Hematopoietic multipotent progenitor cell treated with erythropoietin and hydrocortisone succinate and interleukin-3 and kit ligand, for 15 days (in vitro differentiated cells): ENCODE measurements around the gene PSMB8.
"Not testable (repeated sequence)": the region's sequence is repeated elsewhere in the genome, so short reads cannot be mapped to it uniquely, and the experiment has no call there.

ENCODE experiments used
- DNase-seq: peaks from one replicate; pipeline ENCODE4 v3.0.0-alpha.2; 2015; ENCODE audit warnings: low spot score

Gene PSMB8

DNA sequence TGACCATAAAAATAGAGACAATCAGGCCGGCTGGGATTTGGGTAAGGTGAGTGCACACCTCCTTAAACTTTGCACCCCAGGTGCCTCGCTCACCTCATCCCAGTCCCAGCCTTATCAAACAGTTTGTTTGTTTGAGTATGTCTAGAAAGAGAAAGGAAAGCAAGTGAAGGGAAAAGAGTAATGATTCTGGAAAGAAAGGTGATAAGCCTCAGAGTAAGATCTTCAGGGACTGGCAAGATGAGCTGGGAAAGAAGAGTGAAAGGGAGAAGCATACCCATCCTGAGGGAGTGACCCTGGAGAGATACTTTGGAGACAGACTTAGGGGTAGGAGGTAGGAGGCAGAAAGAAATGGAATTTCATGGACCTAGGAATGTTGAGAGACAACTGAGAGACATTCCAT is 7.0 kb downstream of the PSMB8 start:
- DNase-seq: no peak

DNA sequence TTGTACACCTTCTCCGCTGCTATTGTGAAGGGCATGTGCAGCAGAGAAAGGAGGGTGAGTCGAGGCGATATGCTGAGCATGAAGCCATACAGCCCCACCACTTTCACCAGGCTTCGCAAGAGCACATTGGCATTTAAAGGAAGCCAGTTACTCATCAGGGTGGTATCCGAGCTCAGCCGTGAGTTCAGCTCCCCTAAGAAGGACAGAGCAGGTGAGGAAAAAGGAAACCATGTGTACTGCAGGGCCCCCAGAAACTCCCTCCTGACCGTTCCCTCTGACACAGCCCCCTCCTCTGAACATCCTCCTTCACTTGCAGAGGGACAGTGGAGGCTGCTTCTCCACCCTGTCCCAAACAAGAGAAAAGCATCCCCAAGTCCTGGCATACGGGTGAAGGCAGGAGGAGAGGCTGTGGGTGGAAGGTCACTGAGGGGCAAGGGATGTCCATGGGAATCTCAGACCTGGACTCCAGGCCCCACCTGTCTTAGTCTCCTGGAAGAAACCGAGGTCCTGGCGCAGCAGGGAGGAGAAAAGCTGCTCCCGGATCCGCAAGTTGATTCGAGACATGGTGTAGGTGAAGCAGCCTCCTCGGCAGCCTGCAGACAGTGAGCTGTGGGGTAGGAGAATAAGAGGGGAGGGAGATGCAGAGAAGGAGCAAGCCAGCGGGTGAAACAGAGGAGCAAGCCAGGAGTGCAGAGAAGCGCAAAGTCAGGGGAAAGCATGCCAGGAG is 8.5 kb downstream of the PSMB8 start:
- DNase-seq: no peak

DNA sequence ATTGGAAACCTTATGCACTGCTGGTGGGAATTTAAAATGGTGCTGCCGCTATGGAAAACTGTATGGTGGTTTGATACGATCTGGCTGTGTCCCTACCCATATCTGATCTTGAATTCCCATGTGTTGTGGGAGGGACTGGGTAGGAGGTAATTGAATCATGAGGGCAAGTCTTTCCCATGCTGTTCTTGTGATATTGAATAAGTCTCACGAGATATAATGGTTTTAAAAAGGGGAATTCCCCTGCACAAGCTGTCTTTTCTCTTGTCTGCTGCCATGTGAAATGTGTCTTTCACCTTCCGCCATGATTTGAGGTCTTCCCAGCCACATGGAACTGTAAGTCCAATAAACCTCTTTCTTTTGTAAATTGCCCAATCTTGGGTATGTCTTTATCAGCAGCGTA is 10.2 kb downstream of the PSMB8 start:
- DNase-seq: no peak

DNA sequence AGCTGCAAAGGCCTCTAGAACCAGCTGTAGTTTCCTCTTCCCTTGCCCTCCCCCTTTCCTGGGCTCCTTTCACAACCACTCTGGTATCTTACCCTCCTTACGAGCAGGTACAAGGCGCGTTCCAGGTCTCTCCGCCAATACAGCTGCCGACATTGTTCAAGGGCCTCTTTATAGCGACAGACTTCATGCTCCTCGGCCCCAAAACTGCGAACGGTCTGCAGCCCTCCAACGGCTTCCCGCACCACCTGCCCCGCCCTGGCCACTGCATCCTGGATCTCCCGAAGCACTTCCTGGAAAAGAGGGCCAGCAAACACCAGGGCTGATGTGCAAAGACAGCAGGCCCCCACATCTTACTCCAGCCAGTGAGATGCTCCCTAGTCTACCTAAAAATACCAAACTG is 11.3 kb downstream of the PSMB8 start:
- DNase-seq: no peak

DNA sequence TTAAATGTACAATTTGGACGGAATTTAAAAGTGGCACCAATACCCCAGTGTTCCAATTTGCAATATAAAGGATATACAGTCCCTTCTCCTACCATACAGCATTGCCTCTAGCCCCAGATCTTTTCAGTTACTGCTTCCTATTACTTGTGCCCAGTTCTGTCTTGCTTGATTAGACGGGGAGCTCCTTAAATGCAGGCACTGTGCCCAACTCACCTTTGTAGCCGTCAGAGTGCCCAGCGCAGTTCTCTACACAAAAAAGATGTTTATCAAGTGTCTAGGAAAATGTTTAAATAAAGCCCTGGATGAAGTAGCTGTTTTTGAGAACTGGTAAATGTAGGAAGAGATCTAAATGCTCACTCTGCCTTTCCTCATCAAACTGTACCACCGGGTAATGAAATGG is 12.9 kb downstream of the PSMB8 start:
- DNase-seq: no peak

DNA sequence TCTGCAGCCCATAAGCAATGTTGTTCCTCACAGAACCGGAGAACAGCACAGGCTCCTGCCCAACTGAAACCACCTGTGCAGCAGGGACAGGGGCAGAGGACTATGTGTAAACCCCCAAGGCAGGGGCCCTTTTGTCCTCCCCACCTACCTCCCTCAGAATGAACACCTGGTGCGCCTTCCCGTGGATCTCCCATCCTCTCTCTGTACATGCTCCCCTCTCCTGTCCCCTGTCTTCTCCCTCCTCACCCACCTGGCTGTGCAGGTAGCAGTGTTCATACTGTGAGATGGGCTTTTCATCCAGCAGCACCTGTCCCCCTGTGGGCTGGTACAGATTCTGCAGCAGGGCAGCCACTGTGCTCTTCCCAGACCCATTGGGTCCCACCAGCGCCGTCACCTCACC is 13.8 kb downstream of the PSMB8 start:
- no peak for DNase-seq

DNA sequence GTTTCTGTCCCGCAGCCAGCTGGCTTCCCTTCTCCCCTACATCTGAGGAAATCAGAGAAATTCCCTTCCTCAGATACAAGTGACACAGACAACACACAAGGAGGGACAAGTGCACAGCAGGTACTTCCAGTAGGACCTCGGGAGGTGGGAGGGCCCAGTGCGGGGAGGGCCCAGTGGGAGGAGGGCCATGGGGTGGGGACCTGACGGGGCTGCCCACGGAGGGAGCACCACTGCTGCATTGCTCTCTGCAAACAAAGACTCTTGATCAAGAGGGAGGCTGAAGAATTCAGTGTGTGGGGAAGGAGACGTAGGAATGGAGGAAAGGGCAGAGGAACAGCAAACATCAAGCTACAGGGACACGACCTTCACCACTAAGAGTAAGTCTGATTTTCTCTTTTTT is 14.4 kb downstream of the PSMB8 start:
- DNase-seq: no peak

DNA sequence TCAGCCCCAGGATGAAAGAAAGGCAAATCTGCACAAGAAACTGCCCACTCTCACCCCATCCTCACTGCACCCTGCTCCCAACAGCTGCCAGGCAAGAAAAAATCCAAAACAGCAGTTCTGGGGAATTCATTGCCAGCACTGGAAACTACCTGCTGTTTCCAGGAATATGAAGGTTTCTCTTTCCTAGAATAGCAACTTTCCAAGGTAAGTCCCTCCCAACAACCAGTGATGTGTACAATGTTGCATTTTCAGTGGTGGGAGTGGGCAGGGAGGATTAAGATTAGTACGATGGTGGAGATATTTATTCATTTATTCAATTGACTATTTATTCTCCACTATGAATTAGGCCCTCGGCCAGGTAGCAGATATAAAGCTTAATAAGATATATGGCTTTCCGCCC is 16.8 kb downstream of the PSMB8 start:
- no peak for DNase-seq

DNA sequence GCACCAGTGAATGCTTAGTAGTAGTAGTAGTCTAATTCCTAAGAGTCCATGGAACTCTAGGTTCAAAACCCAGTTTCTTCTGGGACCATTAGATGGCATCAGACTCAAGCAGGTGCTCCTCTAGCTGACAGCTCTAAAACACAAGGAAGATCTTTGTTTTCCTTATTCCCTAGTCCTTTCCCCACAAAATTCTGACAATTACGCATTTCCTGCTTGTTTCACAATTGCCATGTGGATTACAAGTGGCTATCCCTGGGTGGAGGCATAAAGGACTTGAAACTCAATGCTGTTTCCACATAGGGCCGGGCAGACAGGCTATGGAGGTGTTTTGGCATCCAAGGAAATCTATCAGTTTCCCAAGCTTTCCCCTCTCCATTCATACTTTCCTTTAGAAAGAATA is 17.9 kb downstream of the PSMB8 start:
- peak; percentile 24 for DNase-seq

DNA sequence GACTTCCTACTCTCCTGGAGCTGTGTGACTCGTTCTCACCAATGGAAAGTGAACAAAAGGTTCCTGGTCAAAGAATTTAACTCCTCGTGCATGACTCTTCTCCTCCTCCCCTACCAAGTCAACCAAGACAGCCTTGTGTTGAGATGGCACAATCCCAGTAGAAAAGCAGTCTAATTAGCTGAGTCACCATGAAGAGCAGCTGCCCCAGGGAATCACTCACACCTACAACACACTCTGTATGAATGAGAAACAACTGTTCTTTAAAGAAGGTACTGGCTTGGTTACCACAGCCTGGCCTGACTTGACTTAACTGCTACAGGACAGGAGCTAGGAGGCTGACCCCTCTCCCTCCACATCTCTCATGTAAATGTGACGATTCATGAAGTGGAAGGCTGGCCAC is 24.1 kb downstream of the PSMB8 start:
- DNase-seq: no peak

DNA sequence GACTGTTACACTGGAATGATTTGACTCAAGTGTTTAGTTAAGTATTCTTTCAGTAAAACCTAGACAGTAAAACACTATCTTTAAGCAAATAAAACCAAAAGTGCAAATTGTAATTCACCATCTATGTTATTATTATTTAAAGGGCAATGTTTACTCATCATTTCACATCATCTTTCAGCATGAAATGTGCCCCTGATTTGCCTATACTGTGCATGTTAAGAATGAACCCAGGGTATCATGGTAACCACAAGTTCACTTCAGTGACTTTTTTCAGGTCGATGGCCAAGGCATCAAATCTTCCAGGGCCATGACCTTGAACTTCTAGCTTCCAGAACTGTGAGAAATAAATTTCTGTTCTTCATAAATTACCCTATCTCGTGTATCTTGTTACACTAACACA is 25.0 kb downstream of the PSMB8 start:
- DNase-seq: no peak

DNA sequence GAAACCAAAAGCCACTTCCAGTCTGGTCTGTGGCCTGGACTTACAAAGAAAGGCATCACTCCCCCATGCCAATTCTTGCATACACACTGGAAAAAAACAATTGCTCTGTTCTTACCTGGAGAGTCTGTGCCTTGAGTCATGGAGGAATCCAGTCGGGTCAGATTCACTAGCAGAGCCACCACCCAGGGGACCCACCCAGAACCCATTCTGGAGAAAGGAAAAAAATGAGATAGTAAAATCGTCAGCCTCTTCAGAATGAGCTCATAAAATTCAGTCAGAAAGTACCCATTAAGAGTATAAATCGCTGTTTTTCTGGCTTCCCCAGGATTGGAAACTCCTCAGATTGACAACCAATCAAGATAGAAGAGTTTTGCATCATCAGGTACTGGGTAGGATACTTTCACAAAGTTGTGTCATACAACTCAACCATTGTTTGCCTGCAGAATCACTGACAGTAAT is 27.1 kb downstream of the PSMB8 start, which contains the start of gene HLA-DOB:
HLA-DOB (minus strand) TSS at position 257 of the 459 bp plus-strand sequence; CDS start at position 206, 51 bp downstream.
- DNase-seq: no peak

DNA sequence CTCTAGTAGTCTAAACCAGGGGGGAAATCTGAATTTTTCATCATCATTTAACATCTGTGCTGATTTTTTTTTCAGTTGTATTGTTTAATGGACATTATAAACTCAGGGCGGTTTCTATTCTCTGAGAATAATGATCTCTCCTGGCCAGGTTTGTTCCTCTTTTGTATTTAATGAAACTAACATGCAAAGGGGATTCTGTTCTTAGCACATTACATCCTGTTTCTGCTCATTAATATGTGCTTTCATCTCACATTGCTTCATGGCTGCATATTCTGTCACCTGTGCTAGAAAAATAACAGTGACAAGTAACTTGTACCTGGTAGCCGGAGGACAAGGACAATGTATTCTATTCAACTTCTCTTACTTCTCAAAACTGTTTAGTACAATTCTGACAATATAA is 27.9 kb downstream of the PSMB8 start:
- DNase-seq: no peak

DNA sequence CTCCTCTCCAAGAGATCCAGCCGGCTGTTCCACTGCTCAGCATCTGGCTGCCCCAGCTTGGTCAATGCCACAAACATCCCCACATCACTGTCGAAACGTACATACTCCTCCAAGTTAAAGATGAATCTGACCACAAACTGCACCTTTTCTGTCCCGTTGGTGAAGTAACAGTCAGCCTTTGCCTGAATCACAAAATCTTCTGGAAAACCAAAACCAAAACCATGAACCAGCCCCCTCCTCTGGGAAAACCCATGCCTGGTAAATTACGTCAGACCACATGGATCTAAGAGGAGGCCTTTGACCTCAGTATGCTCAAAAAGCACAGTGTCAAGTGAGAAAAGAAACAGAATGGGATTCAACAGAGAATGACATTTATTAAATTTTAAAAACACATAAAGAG is 28.7 kb downstream of the PSMB8 start:
- DNase-seq: no peak

DNA sequence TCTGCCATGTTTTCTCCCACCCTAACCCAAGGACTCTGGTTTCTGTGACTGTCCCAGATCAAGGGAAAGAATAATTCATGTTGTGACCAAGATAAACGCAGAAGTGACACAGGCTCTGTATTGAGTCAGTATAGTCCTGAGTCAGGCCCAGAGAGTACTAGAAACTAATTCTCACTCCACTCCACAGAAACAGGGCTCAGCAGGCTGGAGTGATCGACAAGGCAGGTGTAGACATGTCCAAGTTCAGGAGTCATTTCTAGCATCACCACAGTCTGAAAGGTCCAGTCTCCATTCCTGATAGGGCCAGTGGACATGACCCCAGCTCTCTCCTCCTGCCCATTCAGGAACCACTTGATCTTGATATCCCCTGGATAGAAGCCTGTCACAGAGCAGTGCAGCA is 29.7 kb downstream of the PSMB8 start:
- DNase-seq: no peak

DNA sequence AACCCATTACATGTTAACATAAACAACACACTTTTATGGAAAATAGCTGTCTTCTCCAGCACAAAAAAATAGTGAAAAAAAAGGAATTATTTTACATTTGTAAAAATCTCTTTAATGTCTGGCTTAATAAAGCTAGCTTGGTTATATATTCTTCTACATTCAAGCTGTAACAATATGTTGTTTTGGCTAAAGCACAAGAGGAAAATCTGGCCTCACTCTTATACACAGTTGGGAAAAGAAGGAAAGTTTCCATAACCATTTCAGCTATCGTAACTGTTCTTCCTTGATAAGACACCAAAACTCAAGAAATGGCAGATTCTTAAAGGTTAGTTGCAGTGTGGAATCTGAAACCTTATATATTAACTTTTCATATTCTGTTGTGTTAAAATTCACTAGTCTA is 34.7 kb downstream of the PSMB8 start:
- DNase-seq: no peak

DNA sequence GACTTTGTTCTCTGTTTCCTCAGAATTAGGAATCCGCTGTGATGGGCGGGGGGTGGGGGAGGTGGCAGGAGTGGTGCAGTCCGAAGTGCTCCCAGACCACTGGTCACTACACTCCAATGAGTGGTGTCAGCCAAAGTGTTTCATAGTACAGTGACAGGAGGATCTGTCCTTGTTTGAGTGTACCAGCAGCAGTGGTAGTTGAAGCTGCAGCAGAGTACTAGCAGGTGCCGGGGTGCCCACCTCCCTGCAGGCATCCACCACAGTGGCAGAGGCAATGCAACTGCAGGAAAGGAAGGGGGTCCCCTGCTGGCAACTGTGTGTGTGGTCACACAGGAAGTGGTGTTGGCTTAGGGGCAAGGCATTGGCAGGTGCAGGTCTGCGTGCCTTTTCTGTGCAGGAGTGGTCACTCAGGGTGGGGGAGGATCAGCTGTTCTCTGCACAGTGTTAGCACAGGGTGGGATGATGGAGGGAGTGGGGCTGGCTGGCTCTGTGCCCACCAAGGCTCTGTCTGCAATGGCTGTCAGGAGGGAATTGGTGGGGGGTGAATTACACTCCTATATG is 36.7 kb downstream of the PSMB8 start:
- DNase-seq: no peak

DNA sequence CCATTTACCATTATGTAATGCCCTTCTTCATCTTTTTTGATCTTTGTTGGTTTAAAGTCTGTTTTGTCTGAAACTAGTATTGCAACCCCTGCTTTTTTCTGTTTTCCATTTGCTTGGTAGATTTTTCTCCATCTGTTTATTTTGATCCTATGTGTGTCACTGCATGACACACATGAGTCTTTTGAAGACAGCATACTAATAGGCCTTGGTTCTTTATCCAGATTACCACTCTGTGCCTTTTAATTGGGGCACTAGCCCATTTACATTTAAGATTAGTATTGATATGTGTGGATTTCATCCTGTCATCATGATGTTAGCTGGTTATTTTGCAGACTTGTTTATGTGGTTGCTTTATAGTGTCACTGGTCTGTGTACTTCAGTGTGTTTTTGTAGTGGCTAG is 38.4 kb downstream of the PSMB8 start:
- not testable (repeated sequence) for DNase-seq

DNA sequence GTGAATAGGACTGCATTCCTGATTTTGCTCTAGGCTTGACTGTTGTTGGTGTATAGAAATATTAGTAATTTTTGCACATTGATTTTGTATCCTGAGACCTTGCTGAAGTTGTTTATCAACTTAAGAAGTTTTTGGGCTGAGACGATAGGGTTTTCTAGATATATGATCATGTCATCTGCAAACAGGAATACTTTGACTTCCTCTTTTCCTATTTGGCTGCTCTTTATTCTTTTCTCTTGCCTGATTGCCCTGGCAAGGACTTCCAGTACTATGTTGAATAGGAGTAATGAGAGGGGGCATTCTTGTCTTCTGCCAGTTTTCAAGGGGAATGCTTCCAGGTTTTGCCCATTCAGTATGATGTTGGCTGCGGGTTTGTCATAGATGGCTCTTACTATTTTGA is 40.4 kb downstream of the PSMB8 start:
- DNase-seq: no peak

DNA sequence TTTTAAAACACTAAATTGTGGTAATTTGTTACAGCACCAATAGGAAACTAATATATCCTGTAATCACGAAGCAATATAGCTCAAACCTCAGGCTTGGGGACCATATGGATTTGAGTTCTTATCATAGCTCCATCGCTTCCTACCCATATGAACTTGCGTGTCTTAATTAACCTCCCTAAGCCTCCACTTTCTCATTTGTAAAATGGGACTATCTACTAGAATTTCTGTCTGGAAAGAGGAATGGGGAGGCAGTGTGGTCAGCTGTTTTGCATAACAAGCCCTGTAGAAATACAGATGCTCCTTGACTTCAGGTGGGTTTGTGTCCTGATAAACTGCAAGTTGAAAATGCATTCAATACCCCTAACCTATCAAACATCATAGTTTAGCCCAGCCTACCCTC is 44.1 kb downstream of the PSMB8 start:
- no peak for DNase-seq

DNA sequence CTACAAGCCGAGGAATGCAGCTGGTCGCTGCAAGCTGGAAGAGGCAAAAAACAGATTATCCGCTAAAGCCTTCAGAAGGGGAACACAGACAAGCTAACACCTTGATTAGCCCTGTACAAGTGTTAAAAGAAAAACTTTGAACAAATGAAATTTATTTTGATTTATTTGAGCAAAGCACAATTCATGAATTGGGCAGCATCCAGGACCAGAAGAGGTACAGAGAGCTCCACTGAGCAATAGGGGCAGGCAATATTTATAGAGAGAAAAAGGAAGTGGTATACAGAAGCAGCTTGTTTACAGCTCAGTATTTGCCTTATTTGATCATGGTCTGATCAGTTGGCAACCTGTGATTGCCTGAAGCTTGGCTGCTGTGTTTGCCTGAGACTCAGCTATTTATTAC is 44.7 kb downstream of the PSMB8 start:
- no peak for DNase-seq

DNA sequence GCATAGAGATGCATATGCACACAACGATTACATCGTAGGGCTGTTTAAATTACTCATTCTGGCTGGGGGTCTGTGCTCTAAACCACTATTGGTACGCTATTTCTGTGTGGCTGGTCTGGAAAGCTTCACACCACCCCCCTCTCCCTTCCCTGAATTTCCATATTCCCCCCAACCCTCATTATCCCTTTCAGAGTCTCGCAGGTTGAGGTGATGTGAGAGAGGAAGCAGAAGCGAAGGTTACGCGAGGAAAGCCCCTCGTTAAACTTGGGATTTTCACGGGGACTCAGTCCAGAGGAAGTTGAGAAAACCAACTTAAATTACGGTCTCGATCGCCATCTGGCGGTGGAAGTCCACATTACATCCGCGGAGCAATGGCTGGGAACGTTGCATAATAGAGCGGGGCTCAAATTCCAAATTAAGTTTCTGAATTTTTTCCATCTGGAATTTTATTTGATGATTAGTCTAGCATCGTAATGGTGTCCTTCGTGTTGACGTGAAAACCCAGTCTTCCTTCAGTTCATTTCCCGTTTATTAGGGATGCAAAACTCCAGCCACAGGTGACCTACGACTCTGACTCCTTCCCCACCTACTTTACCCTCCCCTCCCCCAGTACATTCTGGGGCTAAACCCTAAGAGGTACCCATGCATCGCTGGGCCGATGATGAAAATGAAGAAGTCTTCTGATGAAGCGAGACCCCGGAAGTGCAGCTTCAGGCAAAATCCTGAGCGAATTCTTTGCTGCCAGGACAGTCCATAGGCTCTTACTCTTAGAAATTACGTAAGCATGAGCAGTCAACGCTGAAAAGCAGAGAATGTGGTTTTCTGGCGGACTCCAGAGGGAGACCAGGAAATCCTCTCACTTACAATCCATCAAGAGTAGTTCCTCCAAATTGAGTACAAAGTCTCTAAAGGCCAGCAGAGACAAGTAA is 46.7 kb downstream of the PSMB8 start:
- DNase-seq: peak; percentile 71

DNA sequence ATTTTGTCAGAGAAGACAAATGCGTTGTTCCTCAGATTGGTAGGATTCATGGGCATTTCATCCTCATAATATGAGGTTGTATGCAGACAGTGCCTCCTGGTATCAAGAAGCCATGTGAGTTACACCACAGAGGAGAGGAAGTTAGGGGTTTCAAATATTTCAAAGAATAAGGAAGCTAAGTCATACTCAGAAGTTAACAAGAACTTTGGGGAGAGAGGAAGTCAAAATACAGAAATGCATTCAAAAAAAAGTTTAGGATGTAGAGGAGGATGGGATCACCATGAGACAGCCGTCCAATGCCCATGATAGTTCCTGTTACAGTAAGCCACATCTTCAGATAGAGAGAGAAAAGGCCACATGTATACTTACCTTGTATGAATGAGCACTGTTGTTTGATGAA is 49.3 kb downstream of the PSMB8 start:
- no peak for DNase-seq
